ENCODE results near the gene INSR. TPM values are rescaled to one million over a fixed set of nuclear protein-coding genes. Genes with fewer than 3 reads are reported as not detected.

The INSR gene
- total and polyA plus RNA-seq, 4 donors: 5.8 to 64.6 (median 20.9) TPM

DNA sequence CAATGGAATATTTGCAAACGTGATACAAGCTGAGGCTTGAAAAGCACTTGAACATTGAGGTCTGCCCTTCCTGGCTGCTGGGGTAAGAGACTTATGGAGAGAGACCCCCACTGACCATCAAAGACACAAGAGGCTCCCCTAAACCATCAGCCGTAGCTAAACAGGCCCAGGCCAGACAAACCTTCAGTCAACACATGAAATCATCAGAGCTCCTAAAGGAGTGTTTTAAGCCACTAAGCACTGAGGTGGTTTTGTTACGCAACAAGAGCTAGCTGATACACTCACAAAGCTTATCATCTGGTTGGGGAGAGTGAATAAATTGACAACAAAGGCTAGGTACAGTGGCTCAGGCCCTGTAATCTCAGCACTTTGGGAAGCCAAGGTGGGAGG lies 114.3 kb downstream of the INSR start:
- peaks cover 0 to 15% (median 4%) of the 10 kb centered on the region in 5 donors for H3K4me1 ChIP-seq (ENCODE audit: control insufficient read depth in 5 of 5, insufficient read depth in 5 of 5, low read length in 5 of 5)
- WGBS, 2 donors: 57 to 78% methylated on average over 3 of the region's 3 CpGs

DNA sequence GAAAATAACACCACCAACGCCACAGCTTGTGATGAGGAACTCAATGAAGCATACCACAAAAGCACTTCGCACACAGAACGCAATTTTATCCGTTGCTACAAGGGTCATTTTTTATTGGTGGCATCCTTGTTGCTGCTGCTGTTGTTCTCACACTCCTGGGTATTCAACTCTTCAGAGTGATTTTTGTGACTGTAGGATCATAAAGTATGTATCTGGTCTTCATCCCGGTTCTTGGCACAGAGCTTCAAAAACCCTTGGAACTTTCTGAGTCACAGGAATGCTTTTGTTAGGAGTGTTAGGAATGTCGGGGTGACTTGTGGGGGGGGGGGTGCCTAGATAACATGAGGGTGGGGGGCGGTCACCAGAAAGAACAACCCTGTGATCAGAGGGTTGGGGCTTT lies 116.3 kb downstream of the INSR start:
- Histone ChIP-seq H3K27me3 (ENCODE audit: control insufficient read depth in 3 of 3, insufficient read depth in 3 of 3, low read length in 2 of 3) (no peaks in the 10 kb centered on the region), H3K4me3 (no peak overlapping the region), H3K27ac (ENCODE audit: low read depth in 1 of 2, low read length in 1 of 2) (peak overlapping the region in 1 of 2 donors; percentile 37), H3K4me1 (ENCODE audit: control insufficient read depth in 5 of 5, insufficient read depth in 5 of 5, low read length in 5 of 5) (peaks cover 0 to 15% (median 4%) of the 10 kb centered on the region in 5 donors), H3K36me3 (ENCODE audit: control insufficient read depth in 4 of 4, insufficient read depth in 4 of 4, low read length in 4 of 4) (peaks cover 0 to 7% (median under 1%) of the 10 kb centered on the region in 4 donors), H3K9me3 (ENCODE audit: control insufficient read depth in 4 of 4, insufficient read depth in 3 of 4, low read length in 3 of 4) (no peaks in the 10 kb centered on the region), H3K9ac (ENCODE audit: insufficient read depth in 1 of 2, low read length in 2 of 2) (no peak overlapping the region)
- DNase-seq (no peak), ATAC-seq (ENCODE audit: insufficient read depth, low FRiP score) (no peak)
- TF ChIP-seq, protein P1, sequence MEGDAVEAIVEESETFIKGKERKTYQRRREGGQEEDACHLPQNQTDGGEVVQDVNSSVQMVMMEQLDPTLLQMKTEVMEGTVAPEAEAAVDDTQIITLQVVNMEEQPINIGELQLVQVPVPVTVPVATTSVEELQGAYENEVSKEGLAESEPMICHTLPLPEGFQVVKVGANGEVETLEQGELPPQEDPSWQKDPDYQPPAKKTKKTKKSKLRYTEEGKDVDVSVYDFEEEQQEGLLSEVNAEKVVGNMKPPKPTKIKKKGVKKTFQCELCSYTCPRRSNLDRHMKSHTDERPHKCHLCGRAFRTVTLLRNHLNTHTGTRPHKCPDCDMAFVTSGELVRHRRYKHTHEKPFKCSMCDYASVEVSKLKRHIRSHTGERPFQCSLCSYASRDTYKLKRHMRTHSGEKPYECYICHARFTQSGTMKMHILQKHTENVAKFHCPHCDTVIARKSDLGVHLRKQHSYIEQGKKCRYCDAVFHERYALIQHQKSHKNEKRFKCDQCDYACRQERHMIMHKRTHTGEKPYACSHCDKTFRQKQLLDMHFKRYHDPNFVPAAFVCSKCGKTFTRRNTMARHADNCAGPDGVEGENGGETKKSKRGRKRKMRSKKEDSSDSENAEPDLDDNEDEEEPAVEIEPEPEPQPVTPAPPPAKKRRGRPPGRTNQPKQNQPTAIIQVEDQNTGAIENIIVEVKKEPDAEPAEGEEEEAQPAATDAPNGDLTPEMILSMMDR (IDR thresholded peaks at IDR 0.05; ENCODE audit: control extremely low read depth, extremely low read depth): no peak
- 76 to 83% methylated on average over 7 of the region's 7 CpGs for WGBS, 2 donors

More for the DNA sequence above, 114.3 kb downstream of the INSR start:
- Histone ChIP-seq H3K27me3 (ENCODE audit: control insufficient read depth in 3 of 3, insufficient read depth in 3 of 3, low read length in 2 of 3) (no peaks in the 10 kb centered on the region), H3K36me3 (ENCODE audit: control insufficient read depth in 4 of 4, insufficient read depth in 4 of 4, low read length in 4 of 4) (peaks cover 0 to 6% (median 4%) of the 10 kb centered on the region in 4 donors), H3K9me3 (ENCODE audit: control insufficient read depth in 4 of 4, insufficient read depth in 3 of 4, low read length in 3 of 4) (no peaks in the 10 kb centered on the region), H3K27ac (ENCODE audit: low read depth in 1 of 2, low read length in 1 of 2) (no peak overlapping the region), H3K4me3 (no peak overlapping the region), H3K9ac (ENCODE audit: insufficient read depth in 1 of 2, low read length in 2 of 2) (no peak overlapping the region)
- DNase-seq (no peak), ATAC-seq (ENCODE audit: insufficient read depth, low FRiP score) (no peak)
- TF ChIP-seq, protein P1 (IDR thresholded peaks at IDR 0.05; ENCODE audit: control extremely low read depth, extremely low read depth): no peak

DNA sequence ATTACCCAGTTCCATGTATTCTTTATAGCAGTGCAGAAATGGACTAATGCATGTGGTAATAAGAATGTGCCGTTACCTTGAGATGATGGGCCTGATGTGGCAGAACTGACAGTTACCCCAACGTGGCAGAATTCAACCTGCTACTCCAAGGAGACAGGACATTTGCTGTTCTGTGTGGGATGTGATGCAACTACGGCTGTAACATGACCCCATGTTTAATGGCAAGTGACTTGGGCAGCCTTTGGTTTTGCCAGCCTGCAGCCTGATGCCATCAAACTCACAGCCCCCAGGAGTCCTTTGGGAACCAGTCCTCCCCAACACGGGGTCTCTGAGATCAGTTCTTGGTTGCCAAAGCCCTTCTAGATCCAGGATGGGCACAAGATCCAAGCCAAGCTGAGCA lies 117.4 kb downstream of the INSR start:
- DNase-seq (no peak), ATAC-seq (ENCODE audit: insufficient read depth, low FRiP score) (no peak)
- Histone ChIP-seq H3K27ac (ENCODE audit: low read depth in 1 of 2, low read length in 1 of 2) (no peak overlapping the region), H3K4me1 (ENCODE audit: control insufficient read depth in 5 of 5, insufficient read depth in 5 of 5, low read length in 5 of 5) (peaks cover 0 to 13% (median 4%) of the 10 kb centered on the region in 5 donors), H3K27me3 (ENCODE audit: control insufficient read depth in 3 of 3, insufficient read depth in 3 of 3, low read length in 2 of 3) (no peaks in the 10 kb centered on the region), H3K9ac (ENCODE audit: insufficient read depth in 1 of 2, low read length in 2 of 2) (no peak overlapping the region), H3K4me3 (no peak overlapping the region), H3K9me3 (ENCODE audit: control insufficient read depth in 4 of 4, insufficient read depth in 3 of 4, low read length in 3 of 4) (no peaks in the 10 kb centered on the region), H3K36me3 (ENCODE audit: control insufficient read depth in 4 of 4, insufficient read depth in 4 of 4, low read length in 4 of 4) (peaks cover 0 to 10% (median 4%) of the 10 kb centered on the region in 4 donors)
- TF ChIP-seq, protein P1 (IDR thresholded peaks at IDR 0.05; ENCODE audit: control extremely low read depth, extremely low read depth): no peak
- 88 to 93% methylated on average over 4 of the region's 4 CpGs for WGBS, 2 donors

DNA sequence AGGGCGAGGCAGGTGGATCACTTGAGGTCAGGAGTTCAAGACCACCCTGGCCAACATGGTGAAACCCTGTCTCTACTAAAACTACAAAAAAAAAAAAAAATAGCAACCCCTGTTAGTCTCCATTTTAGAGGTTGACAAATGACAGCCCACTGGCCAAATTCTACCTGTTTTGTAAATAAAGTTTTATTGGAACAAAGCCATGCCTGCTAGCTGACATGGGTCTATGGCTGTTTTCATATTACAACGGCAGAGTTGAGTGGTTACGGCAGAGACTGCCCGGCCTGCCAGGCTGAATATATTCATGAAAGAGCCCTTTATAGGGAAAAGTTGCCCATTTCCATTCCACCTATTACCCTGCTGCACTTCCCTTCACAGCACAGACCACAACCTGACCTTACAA lies 121.4 kb downstream of the INSR start:
- Histone ChIP-seq H3K27ac (ENCODE audit: low read depth in 1 of 2, low read length in 1 of 2) (no peak overlapping the region), H3K9me3 (ENCODE audit: control insufficient read depth in 4 of 4, insufficient read depth in 3 of 4, low read length in 3 of 4) (peaks cover 0 to 5% (median 2%) of the 10 kb centered on the region in 4 donors), H3K9ac (ENCODE audit: insufficient read depth in 1 of 2, low read length in 2 of 2) (no peak overlapping the region), H3K4me3 (no peak overlapping the region), H3K36me3 (ENCODE audit: control insufficient read depth in 4 of 4, insufficient read depth in 4 of 4, low read length in 4 of 4) (peaks cover 11 to 32% (median 25%) of the 10 kb centered on the region in 4 donors), H3K27me3 (ENCODE audit: control insufficient read depth in 3 of 3, insufficient read depth in 3 of 3, low read length in 2 of 3) (no peaks in the 10 kb centered on the region), H3K4me1 (ENCODE audit: control insufficient read depth in 5 of 5, insufficient read depth in 5 of 5, low read length in 5 of 5) (no peaks in the 10 kb centered on the region)
- 97 to 100% methylated on average over 4 of the region's 4 CpGs for WGBS, 2 donors
- ATAC-seq (ENCODE audit: insufficient read depth, low FRiP score) (no peak), DNase-seq (no peak)
- TF ChIP-seq, protein P1 (IDR thresholded peaks at IDR 0.05; ENCODE audit: control extremely low read depth, extremely low read depth): no peak

Measured in lung (tissue), 12 donors.